K562 (cell line): ENCODE results near the gene PVALEF. TPM values are rescaled to one million over a fixed set of nuclear protein-coding genes. Genes with fewer than 3 reads are reported as not detected.

ENCODE experiments used
- ARID2 ChIP-seq: fragments of 450-650 bp; IDR thresholded peaks from 2 replicates; pipeline ENCODE4 v1.6.1; 2017; ENCODE audit warnings: antibody characterized with exemption, mild to moderate bottlenecking
- E2F3 ChIP-seq: fragments of 250-450 bp; sonication (Bioruptor Pico); IDR thresholded peaks from 2 replicates; pipeline ENCODE4 v1.4.0; 2020; ENCODE audit warnings: mild to moderate bottlenecking
- FOXP1 ChIP-seq: sonication (generic); formaldehyde crosslinking; IDR thresholded peaks from 2 replicates; pipeline ENCODE4 v1.8.0; 2022; ENCODE audit warnings: mild to moderate bottlenecking, missing genetic modification reagents
- GMEB1 ChIP-seq: fragments of 250-450 bp; sonication (Bioruptor Pico); IDR thresholded peaks from 2 replicates; pipeline ENCODE4 v1.4.0; 2020; ENCODE audit warnings: mild to moderate bottlenecking
- HNRNPUL1 ChIP-seq: fragments of 200-400 bp; formaldehyde crosslinking; IDR thresholded peaks from 2 replicates; pipeline ENCODE4 v1.6.1; 2017; ENCODE audit warnings: low read length
- KAT7 ChIP-seq: sonication (generic); formaldehyde crosslinking; IDR thresholded peaks from 2 replicates; pipeline ENCODE4 v1.8.0; 2022; ENCODE audit warnings: missing genetic modification reagents, mild to moderate bottlenecking, borderline replicate concordance
- LEF1 ChIP-seq: fragments of 450-650 bp; IDR thresholded peaks from 2 replicates; pipeline ENCODE4 v1.6.1; 2016; ENCODE audit warnings: mild to moderate bottlenecking
- MAX ChIP-seq: sonication (generic); formaldehyde crosslinking; IDR thresholded peaks from 2 replicates; pipeline ENCODE4 v1.9.0; 2022; ENCODE audit warnings: mild to moderate bottlenecking, missing genetic modification reagents
- MLX ChIP-seq, 2 experiments: fragments of 450-650 bp in 1 of 2; sonication (generic) in 1 of 2; formaldehyde crosslinking; conservative IDR thresholded peaks; 2 replicates each; pipeline versions ENCODE4 v1.4.0 to v1.8.1; 2020 to 2022; ENCODE audit warnings: mild to moderate bottlenecking in 1 of 2, missing genetic modification reagents in 1 of 2
- NFIC ChIP-seq: fragments of 450-650 bp; IDR thresholded peaks from 2 replicates; pipeline ENCODE4 v1.6.1; 2017; ENCODE audit warnings: mild to moderate bottlenecking, inconsistent platforms
- OTX1 ChIP-seq: fragments of 450-650 bp; formaldehyde crosslinking; IDR thresholded peaks from 2 replicates; pipeline ENCODE4 v1.4.0; 2022; ENCODE audit warnings: mild to moderate bottlenecking
- PML ChIP-seq: IDR thresholded peaks from 2 replicates; pipeline ENCODE4 v1.6.1; 2012; ENCODE audit warnings: low read length, inconsistent platforms
- RBM22 ChIP-seq: fragments of 200-400 bp; formaldehyde crosslinking; IDR thresholded peaks from 2 replicates; pipeline ENCODE4 v1.6.1; 2018; ENCODE audit warnings: low read length, low read depth; ENCODE audit not compliant: poor library complexity, severe bottlenecking
- SMARCA5 ChIP-seq: fragments of 450-650 bp; IDR thresholded peaks from 2 replicates; pipeline ENCODE4 v1.6.1; 2016
- SUPT5H ChIP-seq: fragments of 450-650 bp; IDR thresholded peaks from 2 replicates; pipeline ENCODE4 v1.6.1; 2016
- U2AF2 ChIP-seq: fragments of 200-400 bp; formaldehyde crosslinking; optimal IDR thresholded peaks from 2 replicates; pipeline ENCODE3; 2017; ENCODE audit warnings: low read depth, mild to moderate bottlenecking, low read length
- ZBTB43 ChIP-seq: sonication (generic); formaldehyde crosslinking; IDR thresholded peaks from 2 replicates; pipeline ENCODE4 v1.8.0; 2023; ENCODE audit warnings: mild to moderate bottlenecking, missing genetic modification reagents
- ZNF140 ChIP-seq: fragments of 250-450 bp; sonication (Bioruptor Pico); IDR thresholded peaks from 2 replicates; pipeline ENCODE4 v1.8.0; 2021; ENCODE audit warnings: moderate library complexity, mild to moderate bottlenecking, inconsistent platforms
- ZNF146 ChIP-seq: IDR thresholded peaks from one replicate; pipeline ENCODE4 v1.6.1; 2018; ENCODE audit warnings: missing compliant biosample characterization; ENCODE audit not compliant: unreplicated experiment
- ZNF175 ChIP-seq: fragments of 200-800 bp; sonication (Bioruptor generic); IDR thresholded peaks from 2 replicates; pipeline ENCODE4 v1.6.1; 2016; ENCODE audit warnings: low read depth, mild to moderate bottlenecking, missing genetic modification characterization, missing compliant biosample characterization
- ZNF24 ChIP-seq: fragments of 450-650 bp; IDR thresholded peaks from 2 replicates; pipeline ENCODE4 v1.6.1; 2016
- ZNF280B ChIP-seq: fragments of 250-450 bp; sonication (Bioruptor Pico); IDR thresholded peaks from 2 replicates; pipeline ENCODE4 v1.5.1; 2021; ENCODE audit warnings: mild to moderate bottlenecking
- ZNF584 ChIP-seq: fragments of 200-800 bp; sonication (Bioruptor generic); IDR thresholded peaks from 2 replicates; pipeline ENCODE4 v1.6.1; 2016; ENCODE audit warnings: low read depth, mild to moderate bottlenecking, missing genetic modification characterization, missing compliant biosample characterization
- polyA plus RNA-seq, 8 experiments: library from polyadenylated mRNA; depleted of rRNA in 4 of 8; stranded (reverse) in 5 of 8; unstranded in 3 of 8; fragments of >200 nt; fragmentation: Nextera tagmentation in 2 of 8; fragmentation: Illumina TruSeq in 1 of 8; extraction: Ambion mirVana in 2 of 8; extraction: Trizol in 1 of 8; gene quantifications; 2 replicates each; pipeline versions ENCODE4 v1.2.1 to v1.2.3, GENCODE V29; 2011 to 2014; ENCODE audit warnings: inconsistent platforms in 1 of 8, missing spikeins in 1 of 8
- total RNA-seq, 7 experiments: library from RNA; depleted of rRNA in 6 of 7; stranded (reverse); fragments of >200 nt in 6 of 7; fragmentation: Illumina TruSeq in 2 of 7; extraction: Trizol in 2 of 7; gene quantifications; 2 replicates each; pipeline versions ENCODE4 v1.2.1 to v1.2.3, GENCODE V29; 2011 to 2021; ENCODE audit warnings: low replicate concordance in 1 of 7

The PVALEF gene
- total and polyA plus RNA-seq, 9 of the 15 experiments (the other 6 are each of a cell fraction or from before 2014, with no cell fraction given) = not detected

DNA sequence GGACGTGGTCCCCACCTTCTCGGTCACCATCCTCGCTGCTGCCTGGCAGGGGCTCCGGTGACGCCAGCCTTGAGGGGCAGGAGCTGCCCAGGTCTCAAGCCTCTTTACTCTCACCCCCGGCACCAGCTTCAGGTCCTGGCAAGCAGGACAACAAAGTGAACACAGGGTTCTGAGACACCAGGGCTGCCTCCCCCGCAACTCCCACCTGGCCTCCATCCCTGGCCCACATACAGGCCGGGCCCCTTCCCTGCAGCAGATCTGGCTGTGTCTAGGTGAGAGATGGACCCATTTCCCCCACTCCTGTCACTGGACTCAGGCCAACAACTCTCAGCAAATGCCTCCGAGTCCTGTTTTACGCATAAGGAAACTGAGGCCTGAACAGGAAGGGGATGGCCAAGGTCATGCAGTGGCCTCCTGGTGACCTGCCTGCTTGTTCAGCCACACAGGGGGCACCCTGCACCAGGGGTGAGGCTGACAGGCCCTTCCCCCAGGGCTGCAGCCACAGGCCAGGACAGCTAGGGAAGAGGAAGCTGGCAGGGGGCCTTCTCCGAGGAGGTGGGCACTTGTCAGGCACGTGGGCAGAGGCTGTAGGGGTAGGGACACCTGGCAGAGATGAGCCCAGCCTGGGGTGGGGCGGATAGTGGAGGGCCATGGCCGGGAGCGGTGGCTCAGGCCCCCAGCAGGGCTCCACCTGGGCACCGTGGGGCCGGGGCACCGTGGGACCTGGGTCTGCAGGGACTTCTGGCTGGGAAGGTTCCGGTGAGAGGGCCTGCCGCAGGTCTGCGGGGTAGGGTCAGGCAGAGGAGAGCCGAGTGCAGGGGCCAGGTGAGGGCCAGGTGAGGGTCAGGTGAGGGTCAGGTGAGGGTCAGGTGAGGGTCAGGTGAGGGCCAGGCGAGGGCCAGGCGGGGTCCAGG, 46.7 kb upstream of the PVALEF start (continued):
- TF ChIP-seq SUPT5H = peak; percentile 25; the same call in 1 of the 2 replicates
- TF ChIP-seq KAT7 (CRISPR knock-in tag) = no peak
- no peak for TF ChIP-seq FOXP1 (CRISPR knock-in tag)
- TF ChIP-seq ARID2 = no peak
- no peak for TF ChIP-seq ZNF146 (CRISPR knock-in tag)
- no peak for TF ChIP-seq ZNF175
- TF ChIP-seq ZNF280B (CRISPR knock-in tag) = no peak
- no peak for TF ChIP-seq LEF1
- no peak for TF ChIP-seq MLX (CRISPR knock-in tag; conservative IDR thresholded peaks at IDR 0.05)
- TF ChIP-seq HNRNPUL1 = no peak
- peak; percentile 7 for TF ChIP-seq MAX
- no peak for TF ChIP-seq PML
- TF ChIP-seq ZNF584 (CRISPR knock-in tag) = no peak
- no peak for TF ChIP-seq ZNF24
- TF ChIP-seq E2F3 (CRISPR knock-in tag) = no peak
- no peak for TF ChIP-seq OTX1
- TF ChIP-seq SMARCA5 = no peak
- TF ChIP-seq NFIC = peak; percentile 66; the same call in 1 of the 2 replicates
- TF ChIP-seq ZBTB43 = no peak
- peak; percentile 43 for TF ChIP-seq RBM22
- no peak for TF ChIP-seq ZNF140
- TF ChIP-seq U2AF2 = no peak
- no peak for TF ChIP-seq GMEB1 (CRISPR knock-in tag)
